ENCODE results near the gene PCDHGC4.

Gene PCDHGC4

DNA sequence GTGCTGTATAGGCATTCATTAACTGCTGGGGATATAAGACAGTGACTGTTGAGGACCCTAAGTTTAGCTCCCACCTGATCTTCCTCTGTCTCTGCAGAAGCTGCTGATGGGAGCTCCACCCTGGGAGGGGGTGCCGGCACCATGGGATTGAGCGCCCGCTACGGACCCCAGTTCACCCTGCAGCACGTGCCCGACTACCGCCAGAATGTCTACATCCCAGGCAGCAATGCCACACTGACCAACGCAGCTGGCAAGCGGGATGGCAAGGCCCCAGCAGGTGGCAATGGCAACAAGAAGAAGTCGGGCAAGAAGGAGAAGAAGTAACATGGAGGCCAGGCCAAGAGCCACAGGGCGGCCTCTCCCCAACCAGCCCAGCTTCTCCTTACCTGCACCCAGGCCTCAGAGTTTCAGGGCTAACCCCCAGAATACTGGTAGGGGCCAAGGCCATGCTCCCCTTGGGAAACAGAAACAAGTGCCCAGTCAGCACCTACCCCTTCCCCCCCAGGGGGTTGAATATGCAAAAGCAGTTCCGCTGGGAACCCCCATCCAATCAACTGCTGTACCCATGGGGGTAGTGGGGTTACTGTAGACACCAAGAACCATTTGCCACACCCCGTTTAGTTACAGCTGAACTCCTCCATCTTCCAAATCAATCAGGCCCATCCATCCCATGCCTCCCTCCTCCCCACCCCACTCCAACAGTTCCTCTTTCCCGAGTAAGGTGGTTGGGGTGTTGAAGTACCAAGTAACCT, 26.2 kb downstream of the PCDHGC4 start:
- Histone ChIP-seq H3K27me3 (peaks cover 29% of the 10 kb centered on the region), H3K36me3 (peaks cover 21% of the 10 kb centered on the region), H3K4me3 (ENCODE audit: low read depth in 1 of 2, low read length in 1 of 2) (no peak overlapping the region), H3K27ac (no peak overlapping the region), H3K9me3 (no peaks in the 10 kb centered on the region), H3K4me1 (ENCODE audit: control insufficient read depth in 1 of 2, insufficient read depth in 1 of 2, low read depth in 1 of 2, low read length in 1 of 2) (peaks cover 44 to 49% of the 10 kb centered on the region in 2 experiments)
- TF ChIP-seq CTCF (IDR thresholded peaks at IDR 0.05): no peak

DNA sequence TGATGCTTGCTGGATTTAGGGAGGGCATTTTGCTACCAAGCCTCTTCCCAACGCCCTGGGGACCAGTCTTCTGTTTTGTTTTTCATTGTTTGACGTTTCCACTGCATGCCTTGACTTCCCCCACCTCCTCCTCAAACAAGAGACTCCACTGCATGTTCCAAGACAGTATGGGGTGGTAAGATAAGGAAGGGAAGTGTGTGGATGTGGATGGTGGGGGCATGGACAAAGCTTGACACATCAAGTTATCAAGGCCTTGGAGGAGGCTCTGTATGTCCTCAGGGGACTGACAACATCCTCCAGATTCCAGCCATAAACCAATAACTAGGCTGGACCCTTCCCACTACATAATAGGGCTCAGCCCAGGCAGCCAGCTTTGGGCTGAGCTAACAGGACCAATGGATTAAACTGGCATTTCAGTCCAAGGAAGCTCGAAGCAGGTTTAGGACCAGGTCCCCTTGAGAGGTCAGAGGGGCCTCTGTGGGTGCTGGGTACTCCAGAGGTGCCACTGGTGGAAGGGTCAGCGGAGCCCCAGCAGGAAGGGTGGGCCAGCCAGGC, 27.0 kb downstream of the PCDHGC4 start:
- peaks cover 29% of the 10 kb centered on the region for H3K27me3 ChIP-seq
- no peaks in the 10 kb centered on the region for H3K9me3 ChIP-seq
- peak overlapping the region; percentile 71 to 79 for H3K4me3 ChIP-seq (ENCODE audit: low read depth in 1 of 2, low read length in 1 of 2)
- H3K36me3 ChIP-seq: peaks cover 29% of the 10 kb centered on the region
- peaks cover 52 to 57% of the 10 kb centered on the region in 2 experiments for H3K4me1 ChIP-seq (ENCODE audit: control insufficient read depth in 1 of 2, insufficient read depth in 1 of 2, low read depth in 1 of 2, low read length in 1 of 2)
- H3K27ac ChIP-seq: no peak overlapping the region
- no peak for TF ChIP-seq CTCF (IDR thresholded peaks at IDR 0.05)

DNA sequence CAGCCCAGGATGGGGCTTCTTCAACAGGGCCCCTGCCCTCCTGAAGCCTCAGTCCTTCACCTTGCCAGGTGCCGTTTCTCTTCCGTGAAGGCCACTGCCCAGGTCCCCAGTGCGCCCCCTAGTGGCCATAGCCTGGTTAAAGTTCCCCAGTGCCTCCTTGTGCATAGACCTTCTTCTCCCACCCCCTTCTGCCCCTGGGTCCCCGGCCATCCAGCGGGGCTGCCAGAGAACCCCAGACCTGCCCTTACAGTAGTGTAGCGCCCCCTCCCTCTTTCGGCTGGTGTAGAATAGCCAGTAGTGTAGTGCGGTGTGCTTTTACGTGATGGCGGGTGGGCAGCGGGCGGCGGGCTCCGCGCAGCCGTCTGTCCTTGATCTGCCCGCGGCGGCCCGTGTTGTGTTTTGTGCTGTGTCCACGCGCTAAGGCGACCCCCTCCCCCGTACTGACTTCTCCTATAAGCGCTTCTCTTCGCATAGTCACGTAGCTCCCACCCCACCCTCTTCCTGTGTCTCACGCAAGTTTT, 27.6 kb downstream of the PCDHGC4 start:
- Histone ChIP-seq H3K4me3 (ENCODE audit: low read depth in 1 of 2, low read length in 1 of 2) (peak overlapping the region; percentile 71 to 79), H3K27me3 (peaks cover 26% of the 10 kb centered on the region), H3K9me3 (no peaks in the 10 kb centered on the region), H3K27ac (peak overlapping the region; percentile 69), H3K36me3 (peaks cover 35% of the 10 kb centered on the region), H3K4me1 (ENCODE audit: control insufficient read depth in 1 of 2, insufficient read depth in 1 of 2, low read depth in 1 of 2, low read length in 1 of 2) (peaks cover 58 to 63% of the 10 kb centered on the region in 2 experiments)
- peak; percentile 77 for TF ChIP-seq CTCF (IDR thresholded peaks at IDR 0.05)

DNA sequence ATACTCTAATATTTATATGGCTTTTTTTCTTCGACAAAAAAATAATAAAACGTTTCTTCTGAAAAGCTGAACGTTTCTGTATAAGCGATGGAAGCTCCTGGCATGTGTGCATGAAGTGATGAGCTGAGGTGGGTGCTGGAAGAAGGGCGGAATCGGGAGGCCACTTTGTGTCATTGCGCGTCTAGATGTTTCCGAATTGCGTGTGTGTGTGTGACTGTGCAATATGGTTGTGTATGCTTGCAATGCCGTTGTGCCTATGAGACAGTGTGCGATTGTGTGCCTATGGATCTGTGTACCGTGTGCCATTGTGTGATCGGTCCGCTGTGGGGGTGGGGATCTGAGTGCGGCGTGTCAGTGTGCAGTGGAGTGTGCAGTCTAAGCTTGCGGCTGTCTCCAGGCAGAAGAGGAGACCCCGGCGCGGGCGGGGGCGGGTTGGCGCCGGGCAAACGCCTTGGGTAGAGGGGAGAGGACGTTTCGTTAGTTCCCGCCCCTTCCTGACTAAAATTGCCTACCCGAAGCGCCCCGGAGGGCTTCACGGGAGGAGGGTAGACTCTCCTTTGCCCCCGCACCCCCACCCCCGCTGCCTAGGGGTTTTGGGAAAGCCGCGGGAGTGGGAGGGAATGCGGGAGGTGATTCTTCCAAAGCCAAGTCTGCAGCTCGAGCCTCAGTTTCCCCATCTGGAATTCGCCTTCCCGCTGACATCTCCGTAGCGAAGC, 28.2 kb downstream of the PCDHGC4 start:
- H3K36me3 ChIP-seq: peaks cover 41% of the 10 kb centered on the region
- peaks cover 19% of the 10 kb centered on the region for H3K27me3 ChIP-seq
- TF ChIP-seq CTCF (IDR thresholded peaks at IDR 0.05): no peak
- H3K27ac ChIP-seq: peak overlapping the region; percentile 69
- H3K4me3 ChIP-seq (ENCODE audit: low read depth in 1 of 2, low read length in 1 of 2): peak overlapping the region; percentile 71 to 79
- peaks cover 65 to 68% of the 10 kb centered on the region in 2 experiments for H3K4me1 ChIP-seq (ENCODE audit: control insufficient read depth in 1 of 2, insufficient read depth in 1 of 2, low read depth in 1 of 2, low read length in 1 of 2)
- H3K9me3 ChIP-seq: no peaks in the 10 kb centered on the region

- Histone ChIP-seq H3K4me1 (ENCODE audit: control insufficient read depth in 1 of 2, insufficient read depth in 1 of 2, low read depth in 1 of 2, low read length in 1 of 2) (peaks cover 70 to 72% of the 10 kb centered on the region in 2 experiments), H3K27me3 (peaks cover 12% of the 10 kb centered on the region), H3K9me3 (no peaks in the 10 kb centered on the region), H3K4me3 (ENCODE audit: low read depth in 1 of 2, low read length in 1 of 2) (peak overlapping the region; percentile 71 to 79), H3K36me3 (peaks cover 45% of the 10 kb centered on the region), H3K27ac (peak overlapping the region; percentile 69)
- no peak for TF ChIP-seq CTCF (IDR thresholded peaks at IDR 0.05)
Measured at GRCh38 chr5:141513627-141514329, 28.9 kb downstream of the PCDHGC4 start.
